Measurements from ENCODE around the gene KRTAP10-5. TPM values are rescaled to one million over a fixed set of nuclear protein-coding genes. Genes with fewer than 3 reads are reported as not detected.

KRTAP10-5 gene
- total RNA-seq, 2 experiments from 2014 or later: not detected

Other genes starting within 250 kb of the KRTAP10-5 start
- 10 to 100 TPM; 14.2 to 15.5 TPM for gene CFAP410, start 241.2 kb downstream of the KRTAP10-5 start, total RNA-seq
- 10 to 100 TPM; 13.7 to 14.8 TPM for gene TRPM2, start 227.0 kb downstream of the KRTAP10-5 start, total RNA-seq
- gene LRRC3, start 125.1 kb downstream of the KRTAP10-5 start, total RNA-seq: 1 to 10 TPM; 3.7 to 3.8 TPM
- gene KRTAP10-1, start 40.4 kb downstream of the KRTAP10-5 start, total RNA-seq: not detected
- gene KRTAP10-2, start 29.1 kb downstream of the KRTAP10-5 start, total RNA-seq: not detected
- not detected for gene KRTAP10-3, start 21.8 kb downstream of the KRTAP10-5 start, total RNA-seq
- not detected for gene KRTAP10-4, start 6.9 kb downstream of the KRTAP10-5 start, total RNA-seq
- gene KRTAP10-6, start 11.9 kb upstream of the KRTAP10-5 start, total RNA-seq: not detected
- not detected for gene KRTAP10-7, start 20.0 kb upstream of the KRTAP10-5 start, total RNA-seq
- gene KRTAP10-8, start 31.5 kb upstream of the KRTAP10-5 start, total RNA-seq: not detected
- not detected for gene KRTAP10-9, start 46.5 kb upstream of the KRTAP10-5 start, total RNA-seq
- gene KRTAP10-10, start 56.8 kb upstream of the KRTAP10-5 start, total RNA-seq: not detected
- not detected for gene KRTAP10-11, start 65.8 kb upstream of the KRTAP10-5 start, total RNA-seq
- gene KRTAP12-4, start 74.1 kb upstream of the KRTAP10-5 start, total RNA-seq: not detected
- gene KRTAP12-3, start 77.3 kb upstream of the KRTAP10-5 start, total RNA-seq: not detected
- gene KRTAP12-2, start 86.3 kb upstream of the KRTAP10-5 start, total RNA-seq: not detected
- not detected for gene KRTAP12-1, start 101.6 kb upstream of the KRTAP10-5 start, total RNA-seq
- not detected for gene KRTAP10-12, start 116.6 kb upstream of the KRTAP10-5 start, total RNA-seq
- gene TSPEAR, start 131.0 kb upstream of the KRTAP10-5 start, total RNA-seq: not detected
- 10 to 100 TPM; 70.7 to 74.0 TPM for gene UBE2G2, start 221.2 kb upstream of the KRTAP10-5 start, total RNA-seq
- 10 to 100 TPM; 86.5 to 89.0 TPM for gene SUMO3, start 237.5 kb upstream of the KRTAP10-5 start, total RNA-seq

Measured in activated CD4-positive, alpha-beta memory T cell treated with anti-CD3 and anti-CD28 coated beads, Interleukin-2, amount 10 ng/mL, durations not matched to agents 7 days and 5 days (primary cell).